B cell (primary cell): ENCODE data around the gene NBL1.

Source experiments
- EZH2 ChIP-seq: IDR thresholded peaks from 2 replicates; pipeline ENCODE4 v1.6.1; 2012; ENCODE audit warnings: borderline replicate concordance, low read depth, mild to moderate bottlenecking, moderate library complexity, low read length; ENCODE audit not compliant: insufficient read depth, poor library complexity, severe bottlenecking
- TF ChIP-seq, protein P1 (sequence below): fragments of 200-600 bp; IDR thresholded peaks from one replicate; pipeline ENCODE4 v1.8.0; 2022; ENCODE audit warnings: antibody characterized with exemption, mild to moderate bottlenecking

DNA sequence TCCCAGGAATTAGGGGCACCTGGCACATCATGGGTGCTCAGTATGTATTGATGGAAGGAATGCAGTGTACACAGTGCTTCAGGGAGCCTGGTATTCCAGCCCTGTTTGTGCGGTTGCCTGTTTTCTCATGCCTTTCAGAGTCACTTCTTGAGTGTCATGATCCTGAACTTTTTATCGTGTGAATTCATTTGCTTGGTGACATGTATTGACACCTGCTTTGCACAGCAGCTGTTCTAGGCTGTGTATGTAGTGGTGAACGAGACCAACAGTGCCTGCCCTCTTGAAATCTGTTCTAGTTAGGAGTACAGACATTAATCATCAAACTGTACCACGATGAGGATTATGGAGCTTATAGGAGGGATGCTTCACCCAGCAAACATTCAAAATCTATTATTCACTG is 26.7 kb downstream of the NBL1 start:
- TF ChIP-seq, protein P1, sequence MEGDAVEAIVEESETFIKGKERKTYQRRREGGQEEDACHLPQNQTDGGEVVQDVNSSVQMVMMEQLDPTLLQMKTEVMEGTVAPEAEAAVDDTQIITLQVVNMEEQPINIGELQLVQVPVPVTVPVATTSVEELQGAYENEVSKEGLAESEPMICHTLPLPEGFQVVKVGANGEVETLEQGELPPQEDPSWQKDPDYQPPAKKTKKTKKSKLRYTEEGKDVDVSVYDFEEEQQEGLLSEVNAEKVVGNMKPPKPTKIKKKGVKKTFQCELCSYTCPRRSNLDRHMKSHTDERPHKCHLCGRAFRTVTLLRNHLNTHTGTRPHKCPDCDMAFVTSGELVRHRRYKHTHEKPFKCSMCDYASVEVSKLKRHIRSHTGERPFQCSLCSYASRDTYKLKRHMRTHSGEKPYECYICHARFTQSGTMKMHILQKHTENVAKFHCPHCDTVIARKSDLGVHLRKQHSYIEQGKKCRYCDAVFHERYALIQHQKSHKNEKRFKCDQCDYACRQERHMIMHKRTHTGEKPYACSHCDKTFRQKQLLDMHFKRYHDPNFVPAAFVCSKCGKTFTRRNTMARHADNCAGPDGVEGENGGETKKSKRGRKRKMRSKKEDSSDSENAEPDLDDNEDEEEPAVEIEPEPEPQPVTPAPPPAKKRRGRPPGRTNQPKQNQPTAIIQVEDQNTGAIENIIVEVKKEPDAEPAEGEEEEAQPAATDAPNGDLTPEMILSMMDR, result no peak
- no peak for TF ChIP-seq EZH2
